Hepatic stellate cell (primary cell): ENCODE data around the gene DNMT1.
"Not testable (repeated sequence)": the region's sequence is repeated elsewhere in the genome, so short reads cannot be mapped to it uniquely, and the experiment has no call there.

Experiments used
- DNase-seq: peaks from one replicate; pipeline ENCODE4 v3.0.0; 2011; ENCODE audit warnings: low spot score

The DNMT1 gene

GRCh38 chr19:10182847-10183246 is 11.9 kb downstream of the DNMT1 start:
- no peak for DNase-seq

DNA sequence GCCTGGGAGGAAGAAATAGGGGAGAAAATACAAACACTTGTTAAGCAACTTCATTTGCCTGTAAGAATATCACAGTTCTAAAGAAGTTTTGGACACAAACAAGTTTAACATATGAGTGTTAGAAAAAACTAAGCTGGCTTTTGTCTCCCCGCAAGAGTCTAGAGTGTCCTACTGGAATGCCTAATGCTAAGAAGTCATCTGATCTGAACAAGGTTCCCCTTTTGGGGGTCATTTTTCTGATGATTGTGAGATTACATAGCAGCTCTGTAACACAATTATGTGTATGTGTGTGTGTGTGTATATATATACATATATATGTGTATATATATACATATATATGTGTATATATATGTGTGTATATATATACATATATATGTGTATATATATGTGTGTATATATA is 12.7 kb downstream of the DNMT1 start:
- no peak for DNase-seq

DNA sequence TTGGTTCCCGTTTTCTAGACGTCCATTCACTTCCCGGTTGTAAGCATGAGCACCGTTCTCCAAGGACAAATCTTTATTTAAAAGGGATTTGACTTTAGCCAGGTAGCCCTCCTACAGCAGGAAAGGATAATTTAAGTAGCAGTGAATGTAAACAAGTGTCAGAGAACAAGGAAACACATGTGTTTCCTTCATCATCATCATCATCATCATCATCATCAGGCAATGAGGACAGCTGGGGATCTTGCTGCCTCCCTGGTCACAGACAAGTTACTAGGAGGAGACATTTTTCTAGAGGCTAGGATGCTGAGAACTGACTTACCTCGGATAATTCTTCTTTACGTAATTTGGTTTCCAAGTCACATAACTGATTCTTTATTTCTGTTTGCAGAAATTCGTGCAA is 14.3 kb downstream of the DNMT1 start:
- no peak for DNase-seq

DNA sequence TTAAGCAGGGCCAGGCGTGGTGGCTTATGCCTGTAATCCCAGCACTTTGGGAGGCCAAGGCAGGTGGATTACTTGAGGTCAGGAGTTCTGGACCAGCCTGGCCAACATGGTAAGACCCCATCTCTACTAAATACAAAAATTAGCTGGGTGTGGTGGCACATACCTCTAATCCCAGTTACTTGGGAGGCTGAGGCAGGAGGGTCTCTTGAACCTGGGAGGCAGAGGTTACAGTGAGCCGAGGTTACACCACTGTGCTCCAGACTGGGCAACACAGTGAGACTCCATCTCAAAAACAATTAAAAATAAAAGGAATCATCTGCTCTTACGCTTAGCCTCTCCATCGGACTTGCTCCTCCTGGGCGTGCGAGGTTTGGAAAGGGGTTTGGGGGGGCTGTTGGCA is 14.7 kb downstream of the DNMT1 start:
- DNase-seq: not testable (repeated sequence)

DNA sequence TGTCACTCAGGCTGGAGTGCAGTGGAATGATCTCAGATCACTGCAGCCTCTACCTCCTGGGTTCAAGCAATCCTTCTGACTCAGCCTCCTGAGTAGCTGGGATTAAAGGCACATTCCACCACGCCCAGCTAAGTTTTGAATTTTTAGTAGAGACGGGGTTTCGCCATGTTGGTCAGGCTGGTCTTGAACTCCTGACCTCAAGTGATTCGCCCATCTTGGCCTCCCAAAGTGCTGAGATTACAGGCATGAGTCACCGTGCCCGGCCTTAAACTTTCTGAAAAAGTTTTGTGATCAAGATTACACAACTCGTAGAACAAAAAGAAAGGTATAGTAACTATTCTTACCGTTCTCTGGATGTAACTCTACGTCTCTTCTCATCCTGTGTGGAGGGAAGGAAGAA is 21.2 kb downstream of the DNMT1 start:
- DNase-seq: no peak

DNA sequence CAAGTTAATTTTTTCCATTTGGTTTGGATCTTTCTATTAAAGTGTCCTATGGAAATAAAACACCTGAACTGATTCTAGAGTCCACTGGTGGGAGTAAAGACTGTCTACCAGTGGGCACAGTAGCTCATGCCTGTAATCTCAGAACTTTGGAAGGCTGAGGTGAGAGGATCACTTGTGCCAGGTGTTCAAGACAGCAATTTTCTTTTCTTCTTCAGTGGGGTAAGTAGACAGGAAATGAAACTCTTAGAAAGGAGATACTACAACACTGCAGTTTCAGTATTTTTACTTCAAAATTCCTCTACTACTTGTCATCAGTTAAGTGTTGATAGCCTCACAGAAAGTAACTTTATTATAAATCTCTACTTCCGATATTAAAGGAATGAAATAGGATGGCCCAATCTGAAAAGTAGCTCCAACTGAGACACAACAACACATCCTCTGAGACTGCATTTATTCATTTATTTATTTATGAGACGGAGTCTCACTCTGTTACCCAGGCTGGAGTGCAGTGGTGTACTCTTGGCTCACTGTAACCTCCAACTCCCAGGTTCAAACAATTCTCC is 26.3 kb downstream of the DNMT1 start:
- DNase-seq: no peak

GRCh38 chr19:10167459-10167858 is 27.3 kb downstream of the DNMT1 start:
- DNase-seq: no peak

DNA sequence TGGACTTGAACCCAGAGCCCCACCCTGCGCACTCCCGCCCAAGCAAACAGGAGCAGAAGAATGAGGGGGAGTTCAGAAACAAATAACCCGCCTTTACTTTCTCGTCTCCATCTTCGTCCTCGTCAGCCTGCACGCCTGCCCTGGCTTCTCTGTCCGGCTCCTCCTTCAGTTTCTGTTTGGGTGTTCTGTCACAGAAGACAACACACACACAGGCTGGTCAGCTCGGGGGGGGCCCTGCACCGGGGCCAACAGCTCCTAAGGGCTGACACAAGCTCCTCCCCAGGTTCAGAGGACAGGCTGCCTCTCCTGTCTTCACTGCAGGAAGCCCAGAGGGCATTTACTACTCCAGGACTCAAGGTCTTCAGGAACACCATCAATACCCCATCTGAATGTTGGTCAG is 28.3 kb downstream of the DNMT1 start:
- not testable (repeated sequence) for DNase-seq

- DNase-seq: no peak
These were observed 28.7 kb downstream of the DNMT1 start for GRCh38 chr19:10166046-10166445.

GRCh38 chr19:10163536-10163935 is 31.2 kb downstream of the DNMT1 start:
- no peak for DNase-seq

DNA sequence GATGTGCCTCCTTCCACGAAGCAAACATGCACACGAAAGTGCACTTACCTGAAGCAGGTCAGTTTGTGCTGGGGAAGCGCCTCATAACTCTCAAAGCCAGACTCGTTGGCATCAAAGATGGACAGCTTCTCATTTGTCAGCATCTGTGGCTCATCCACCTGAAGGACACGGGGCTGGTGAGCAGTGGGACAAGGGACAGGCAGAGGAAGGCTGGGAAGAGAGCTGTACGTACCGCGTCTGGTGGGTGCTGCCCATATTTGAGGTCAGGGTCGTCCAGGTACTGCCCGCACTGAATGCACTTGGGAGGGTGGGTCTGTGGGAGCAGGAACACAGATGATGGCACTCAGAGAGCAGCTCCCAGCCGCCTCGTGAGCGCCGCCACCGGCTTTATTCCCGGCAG is 35.1 kb downstream of the DNMT1 start:
- DNase-seq: no peak

DNA sequence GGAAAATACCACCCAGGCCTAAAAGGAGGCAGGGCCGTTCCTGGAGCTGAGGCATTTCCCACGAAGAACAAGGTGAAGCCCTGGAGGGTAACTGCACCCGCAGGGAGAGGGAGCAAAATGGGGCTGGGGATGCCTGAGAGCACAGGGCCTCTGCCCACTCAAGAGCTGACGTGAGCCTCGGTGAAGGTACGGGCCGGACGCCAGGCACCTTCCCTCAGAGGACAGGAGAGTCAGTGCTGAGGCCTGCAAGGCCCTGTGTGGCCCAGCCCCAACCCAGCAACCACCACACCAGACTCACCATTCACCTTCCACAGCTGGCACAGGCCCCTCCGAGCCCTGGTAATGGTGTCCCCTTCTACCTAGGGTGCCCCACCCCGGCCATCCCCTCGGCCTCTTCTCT is 36.3 kb downstream of the DNMT1 start:
- DNase-seq: no peak

- DNase-seq: no peak
These were observed 36.7 kb downstream of the DNMT1 start for GRCh38 chr19:10158071-10158470.

DNA sequence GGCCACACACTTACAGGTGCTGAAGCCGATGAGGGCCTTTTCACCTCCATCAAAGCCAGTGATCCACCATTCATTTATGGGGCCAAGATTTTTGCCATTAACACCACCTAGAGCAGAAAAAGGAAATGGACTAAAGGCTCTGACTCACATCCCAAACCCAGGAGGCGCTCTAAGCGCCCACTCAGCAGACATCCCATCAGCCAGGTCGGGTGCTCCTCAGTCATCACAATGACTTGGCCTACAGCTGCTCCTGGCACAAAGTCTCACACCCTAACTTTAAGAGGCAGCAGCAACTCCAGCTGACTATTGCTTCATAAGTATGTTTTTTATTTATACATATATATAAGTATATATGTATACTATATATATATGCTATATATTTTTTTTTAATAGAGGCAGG is 38.9 kb downstream of the DNMT1 start:
- DNase-seq: no peak

GRCh38 chr19:10152100-10152499 is 42.7 kb downstream of the DNMT1 start:
- DNase-seq: no peak

GRCh38 chr19:10151521-10151920 is 43.2 kb downstream of the DNMT1 start:
- no peak for DNase-seq

DNA sequence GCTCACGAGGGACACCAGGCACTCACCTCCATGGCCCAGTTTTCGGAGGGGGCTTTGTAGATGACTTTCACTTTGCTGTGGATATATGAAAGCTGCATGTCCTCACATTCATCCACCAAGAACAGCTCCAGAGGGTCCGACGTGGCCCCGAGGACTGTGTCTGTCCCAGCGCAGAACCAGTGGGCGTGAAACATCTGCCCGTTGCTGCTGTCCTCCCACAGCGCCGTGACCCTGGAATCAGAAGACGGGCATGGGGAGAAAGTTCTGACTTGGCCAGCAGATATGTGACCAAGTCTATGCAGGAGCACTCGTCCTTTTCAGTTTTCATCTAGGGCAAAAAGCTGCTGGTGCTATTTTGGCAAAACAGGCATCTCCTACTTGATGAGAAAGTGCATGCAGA is 45.3 kb downstream of the DNMT1 start:
- DNase-seq: no peak

GRCh38 chr19:10146142-10146541 is 48.6 kb downstream of the DNMT1 start:
- no peak for DNase-seq

DNA sequence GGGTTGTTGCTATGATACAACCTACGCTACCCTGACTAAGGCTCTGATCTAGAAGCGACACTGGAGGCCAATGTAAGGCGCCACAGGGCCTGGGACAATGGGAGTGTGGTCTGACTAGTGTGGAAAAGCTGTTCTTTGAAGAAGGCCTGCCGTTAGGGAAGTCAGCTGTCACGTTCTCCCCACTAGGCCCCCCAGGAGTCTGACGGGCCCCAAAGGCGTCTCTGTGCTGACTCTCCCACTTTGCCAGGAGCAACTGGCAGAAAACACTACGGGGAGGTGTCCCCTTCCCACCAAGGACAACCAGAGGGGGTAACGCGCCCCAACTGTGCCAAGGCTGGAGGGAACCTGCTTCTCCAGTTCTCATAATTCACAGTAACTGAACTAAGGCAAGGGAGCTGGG is 49.7 kb downstream of the DNMT1 start:
- DNase-seq: no peak

DNA sequence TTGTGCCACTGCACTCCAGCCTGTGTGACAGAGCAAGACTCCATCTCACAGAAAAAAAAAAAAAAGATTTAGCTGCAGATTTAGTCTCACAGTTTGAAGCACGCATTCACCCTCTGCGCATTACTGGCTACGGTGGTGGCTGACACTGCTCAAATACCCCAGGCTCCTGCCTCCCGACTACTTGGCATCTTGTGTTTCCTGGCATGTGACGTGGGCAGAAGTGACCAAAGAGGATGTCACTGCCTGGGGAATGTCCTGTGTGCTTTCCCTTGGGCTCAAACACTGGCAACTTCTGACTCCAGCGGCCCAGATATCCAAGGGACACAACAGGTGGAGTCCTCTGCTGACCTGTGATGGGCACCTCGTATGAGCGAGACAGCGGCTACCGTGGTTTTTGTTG is 50.4 kb downstream of the DNMT1 start:
- no peak for DNase-seq

GRCh38 chr19:10143681-10144080 is 51.1 kb downstream of the DNMT1 start:
- DNase-seq: no peak

DNA sequence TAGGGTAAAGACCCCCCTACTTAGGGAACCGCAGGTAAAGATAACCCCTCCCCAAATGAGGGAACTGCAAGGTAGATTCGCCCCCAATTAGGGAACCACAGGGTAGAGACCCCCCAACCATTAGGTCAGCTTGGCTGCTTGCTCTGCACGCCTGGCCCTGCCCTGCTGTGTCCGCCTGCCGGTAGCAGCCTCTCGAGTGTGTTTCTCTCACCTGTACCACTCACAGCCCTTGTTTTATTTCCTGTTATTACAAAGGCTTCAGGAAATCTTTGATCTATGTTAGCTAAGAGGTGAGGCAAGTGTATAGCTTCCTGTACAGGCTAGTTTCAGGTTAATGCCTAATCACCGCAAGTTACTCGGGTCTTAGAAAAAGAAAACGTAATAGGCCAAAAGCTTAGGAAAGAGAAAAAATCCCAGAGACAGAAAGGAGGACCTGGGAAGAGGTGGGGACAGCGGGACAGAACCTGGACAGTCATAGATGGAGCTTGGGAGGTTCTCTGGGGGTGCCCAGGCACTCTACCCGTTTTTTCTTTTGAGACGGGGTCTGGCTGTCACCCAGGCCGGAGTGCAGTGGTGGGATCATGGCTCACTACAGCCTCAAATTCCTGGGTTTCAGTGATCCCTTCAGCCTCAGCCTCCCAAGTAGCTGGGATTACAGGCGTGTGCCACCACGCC is 51.9 kb downstream of the DNMT1 start:
- DNase-seq: no peak

DNA sequence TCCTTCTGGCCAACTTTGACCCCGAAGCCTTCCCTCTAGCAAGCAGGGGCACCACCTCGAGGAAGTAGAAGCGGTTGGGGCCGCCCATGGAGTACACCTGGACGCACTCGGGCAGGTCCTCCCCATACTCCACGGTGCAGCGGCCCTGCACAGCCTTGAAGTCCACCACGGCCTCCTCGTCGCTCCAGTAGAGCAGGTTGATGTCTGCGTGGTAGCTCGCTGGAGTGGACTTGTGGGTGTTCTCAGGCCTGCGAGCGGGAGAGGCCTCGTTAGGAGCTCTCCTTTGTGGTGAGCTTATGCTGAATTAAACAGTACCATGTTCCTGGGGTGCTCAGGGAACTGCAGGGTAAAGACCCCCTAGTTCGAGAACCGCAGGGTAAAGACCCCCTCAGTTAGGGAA is 52.8 kb downstream of the DNMT1 start:
- DNase-seq: no peak

- DNase-seq: no peak
These were observed 53.3 kb downstream of the DNMT1 start for GRCh38 chr19:10141479-10141878.
